Measurements from ENCODE around the gene IL32.
"Not testable (repeated sequence)": the region's sequence is repeated elsewhere in the genome, so short reads cannot be mapped to it uniquely, and the experiment has no call there.

DNA sequence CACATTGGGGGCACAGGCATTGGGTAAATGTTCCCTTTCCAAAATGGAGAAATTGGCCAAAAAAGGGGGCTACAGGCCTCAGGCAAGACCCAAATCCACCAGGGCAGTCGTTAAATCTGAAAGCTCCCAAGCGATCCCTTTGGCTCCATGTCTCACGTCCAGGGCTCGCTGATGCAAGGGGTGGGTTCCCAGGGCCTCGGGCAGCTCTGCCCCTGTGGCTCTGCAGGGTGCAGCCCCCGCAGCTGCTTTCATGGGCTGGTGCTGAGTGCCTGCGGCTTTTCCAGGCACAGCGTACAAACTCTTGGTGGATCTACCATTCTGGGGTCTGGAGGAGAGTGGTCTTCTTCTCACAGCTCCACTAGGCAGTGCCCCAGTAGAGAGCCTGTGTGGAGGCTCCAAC, 18.0 kb downstream of the IL32 start:
- not testable (repeated sequence) for TF ChIP-seq CTCF, EP300, POLR2A (IDR thresholded peaks at IDR 0.05)
